Umbilical cord (tissue), 2 donors: Measurements from ENCODE around the gene ZNF605. TPM values are rescaled to one million over a fixed set of nuclear protein-coding genes. Genes with fewer than 3 reads are reported as not detected.
"Not testable (repeated sequence)": the region's sequence is repeated elsewhere in the genome, so short reads cannot be mapped to it uniquely, and the experiment has no call there.

Experiments used
- DNase-seq: peaks from one replicate; pipeline ENCODE4 v3.0.0-alpha.2; 2015; ENCODE audit warnings: low spot score
- total RNA-seq: library from RNA; depleted of rRNA; stranded (reverse); fragments of >200 nt; gene quantifications from one replicate; pipeline ENCODE4 v1.2.3, GENCODE V29; 2014; ENCODE audit warnings: low replicate concordance; ENCODE audit not compliant: insufficient read depth

The ZNF605 gene
- total RNA-seq, result 32.5 TPM

DNA sequence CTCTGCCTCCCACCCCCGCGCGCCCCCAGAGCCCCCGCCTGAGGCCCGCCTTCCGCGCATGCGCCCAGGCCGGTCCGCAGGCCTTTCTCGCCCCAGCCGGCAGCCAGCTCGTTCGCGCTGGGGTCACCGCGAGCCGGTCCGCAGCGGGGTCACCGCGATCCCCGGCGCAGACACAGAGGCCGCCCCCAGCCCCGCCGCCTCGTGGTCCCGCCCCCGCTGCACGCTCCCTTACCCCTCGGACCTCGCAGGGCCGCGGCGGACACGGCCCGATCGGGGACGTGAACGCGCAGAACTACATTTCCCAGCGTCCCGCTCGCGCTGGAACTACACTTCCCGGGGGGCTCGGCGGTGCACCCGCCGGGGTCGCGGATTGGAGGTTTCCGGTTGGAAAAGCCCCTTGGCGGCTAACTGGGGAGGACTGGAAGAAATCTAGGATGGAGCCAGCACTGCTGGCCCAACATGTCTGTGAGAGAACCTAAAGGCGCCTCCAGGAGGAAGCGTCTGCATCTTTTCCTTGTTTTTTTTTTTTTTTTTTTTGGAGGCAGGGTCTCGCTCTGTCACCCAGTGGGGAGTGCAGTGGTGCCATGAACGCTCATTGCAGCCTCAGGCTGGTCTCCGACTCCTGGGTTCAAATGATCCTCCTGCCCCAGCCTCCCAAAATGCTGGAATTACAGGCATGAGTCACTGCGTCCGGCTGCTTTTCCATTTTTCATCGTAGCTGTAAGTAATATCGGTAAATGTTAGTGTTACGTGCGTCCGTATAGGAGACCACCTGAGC, at the start of gene ZNF605:
Gene ZNF605, minus strand, starts transcription at position 296 of the 778 bp plus-strand sequence. CDS start 10,671 bp downstream, outside the sequence.
- peak; percentile 96 for DNase-seq

DNA sequence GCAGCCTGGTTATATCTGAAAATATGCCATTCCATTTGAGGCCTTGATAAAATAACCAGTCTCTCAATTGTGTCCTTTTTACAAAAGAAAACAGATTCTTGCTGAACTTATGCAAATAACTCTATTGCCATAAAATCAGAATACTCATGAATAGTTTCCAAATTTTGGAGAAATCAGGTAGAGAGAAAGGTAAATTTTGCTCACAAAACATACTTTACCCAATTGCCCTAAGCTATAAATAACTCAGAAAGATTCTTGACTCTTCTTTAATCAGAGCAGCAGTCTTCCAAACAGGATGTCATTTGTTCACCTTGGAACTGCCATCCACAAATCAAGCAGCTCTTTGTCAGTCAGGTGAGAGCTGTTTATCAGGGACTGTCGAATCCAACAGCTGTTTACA, 42.6 kb upstream of the ZNF605 start:
- no peak for DNase-seq

DNA sequence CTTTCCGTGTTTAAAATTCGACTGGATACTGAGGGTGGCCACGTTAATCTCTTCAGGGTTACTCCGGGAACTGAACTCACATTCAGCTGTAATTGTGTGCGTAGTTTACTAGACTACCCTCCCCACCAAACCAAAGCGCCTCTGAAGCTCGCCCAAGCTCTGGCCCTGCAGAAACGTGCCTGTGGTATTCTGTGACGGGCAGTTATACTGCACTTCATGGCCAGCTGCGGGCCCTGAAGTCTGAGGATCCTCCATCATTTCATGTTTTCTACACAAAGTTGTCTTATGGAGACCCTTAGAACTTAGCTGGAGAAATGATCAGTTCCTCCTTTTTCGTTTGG, 30.7 kb upstream of the ZNF605 start:
- DNase-seq, result no peak

DNA sequence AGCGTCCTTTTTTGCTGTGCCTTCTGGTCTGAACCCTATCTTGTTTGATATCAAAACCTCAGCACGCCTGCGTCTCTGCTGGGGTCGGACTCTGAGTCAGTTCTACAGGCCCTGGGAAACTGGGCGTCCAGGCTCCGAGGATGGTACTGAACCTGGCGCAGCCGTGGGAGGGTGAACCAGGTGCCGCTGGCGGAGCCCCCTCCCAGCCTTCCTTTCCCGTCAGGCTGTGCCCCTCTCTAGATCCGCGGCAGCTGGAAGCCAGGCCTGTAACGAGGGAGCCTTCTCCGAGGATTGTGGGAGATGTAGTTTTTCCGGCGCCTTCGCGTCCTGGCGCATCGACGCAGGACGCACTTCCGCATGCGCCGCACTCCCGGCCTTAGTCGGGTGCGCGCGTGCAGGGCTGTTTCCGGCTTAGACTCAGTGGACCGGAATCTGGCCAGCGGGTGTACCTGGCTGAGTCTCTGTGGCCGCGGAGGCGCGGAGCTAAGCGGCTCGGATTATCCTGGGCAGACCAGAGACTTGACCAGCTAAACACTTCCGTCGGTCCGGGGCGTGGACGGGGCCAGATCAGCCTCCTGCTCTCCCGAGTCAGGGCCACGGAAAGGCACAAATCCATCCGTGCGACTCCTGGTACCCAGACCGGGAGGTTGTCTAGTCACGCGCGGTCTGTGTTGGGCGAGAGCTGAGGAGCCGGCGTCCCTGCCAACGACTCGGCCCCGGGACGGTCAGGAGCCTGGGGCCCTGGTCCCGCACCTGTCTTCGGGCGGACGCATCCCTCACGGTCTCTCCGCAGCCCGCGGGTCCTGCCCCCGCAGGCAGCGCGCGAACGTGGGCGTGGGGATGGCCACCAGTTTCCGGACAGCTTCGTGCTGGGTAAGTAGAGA, 30.1 kb upstream of the ZNF605 start, which contains the start of gene ZNF26:
Gene ZNF26, plus strand, starts transcription at position 367 of the 884 bp plus-strand sequence. Its CDS starts 474 bp downstream, at position 841.
- peak; percentile 98 for DNase-seq

DNA sequence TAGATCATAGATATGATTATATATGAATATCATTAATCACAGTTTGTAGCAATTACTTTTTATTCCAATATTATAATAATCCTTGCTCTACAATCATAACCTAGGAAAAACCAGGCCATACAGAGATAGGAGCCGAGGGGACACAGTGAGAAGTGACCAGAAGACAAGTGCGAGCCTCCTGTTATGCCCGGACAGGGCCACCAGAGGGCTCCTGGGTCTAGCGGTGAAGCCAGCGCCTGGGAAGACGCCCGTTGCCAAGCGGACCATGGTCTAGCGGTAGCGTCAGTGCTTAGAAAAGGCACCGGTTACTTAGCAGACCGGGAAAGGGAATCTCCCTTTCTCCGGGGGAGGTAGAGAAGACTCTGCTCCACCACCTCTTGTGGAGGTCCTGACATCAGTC, 20.8 kb upstream of the ZNF605 start:
- DNase-seq, result not testable (repeated sequence)

DNA sequence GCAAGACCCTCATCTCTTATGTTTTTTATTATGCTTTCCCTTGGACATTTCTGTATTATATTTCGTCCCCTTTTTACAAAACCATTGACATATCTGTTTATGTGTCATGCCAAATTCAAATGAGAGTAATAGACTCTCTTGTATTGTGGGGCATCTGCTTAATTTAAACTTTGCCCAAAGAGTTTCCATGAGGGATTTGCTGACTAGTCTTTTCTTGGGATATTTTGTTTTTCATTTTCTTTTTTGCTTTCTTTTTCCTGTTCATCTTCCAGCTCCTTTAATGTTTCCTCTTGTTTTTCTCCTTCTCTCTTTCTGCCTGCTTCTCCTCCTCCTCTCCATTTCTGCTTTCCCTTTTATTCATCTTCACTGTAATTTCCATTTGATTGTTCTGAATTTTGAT, 16.3 kb upstream of the ZNF605 start:
- no peak for DNase-seq

DNA sequence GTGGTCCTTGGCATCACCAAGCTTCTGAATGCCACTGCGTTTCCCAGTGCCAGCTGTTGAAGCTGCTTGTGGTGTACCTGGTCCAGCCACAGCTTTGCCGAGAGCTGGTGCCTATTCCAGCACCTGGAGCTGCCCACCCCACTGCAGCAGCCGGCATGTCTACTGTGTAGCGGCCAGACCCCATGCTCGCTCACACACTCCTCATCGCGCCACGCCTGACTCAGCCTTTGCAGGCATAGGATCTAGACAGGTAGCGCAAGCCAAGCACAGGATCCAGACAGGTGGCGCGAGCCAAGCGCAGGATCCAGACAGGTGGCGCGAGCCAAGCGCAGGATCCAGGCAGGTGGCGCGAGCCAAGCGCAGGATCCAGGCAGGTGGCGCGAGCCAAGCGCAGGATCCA, 11.6 kb upstream of the ZNF605 start:
- DNase-seq, result no peak

DNA sequence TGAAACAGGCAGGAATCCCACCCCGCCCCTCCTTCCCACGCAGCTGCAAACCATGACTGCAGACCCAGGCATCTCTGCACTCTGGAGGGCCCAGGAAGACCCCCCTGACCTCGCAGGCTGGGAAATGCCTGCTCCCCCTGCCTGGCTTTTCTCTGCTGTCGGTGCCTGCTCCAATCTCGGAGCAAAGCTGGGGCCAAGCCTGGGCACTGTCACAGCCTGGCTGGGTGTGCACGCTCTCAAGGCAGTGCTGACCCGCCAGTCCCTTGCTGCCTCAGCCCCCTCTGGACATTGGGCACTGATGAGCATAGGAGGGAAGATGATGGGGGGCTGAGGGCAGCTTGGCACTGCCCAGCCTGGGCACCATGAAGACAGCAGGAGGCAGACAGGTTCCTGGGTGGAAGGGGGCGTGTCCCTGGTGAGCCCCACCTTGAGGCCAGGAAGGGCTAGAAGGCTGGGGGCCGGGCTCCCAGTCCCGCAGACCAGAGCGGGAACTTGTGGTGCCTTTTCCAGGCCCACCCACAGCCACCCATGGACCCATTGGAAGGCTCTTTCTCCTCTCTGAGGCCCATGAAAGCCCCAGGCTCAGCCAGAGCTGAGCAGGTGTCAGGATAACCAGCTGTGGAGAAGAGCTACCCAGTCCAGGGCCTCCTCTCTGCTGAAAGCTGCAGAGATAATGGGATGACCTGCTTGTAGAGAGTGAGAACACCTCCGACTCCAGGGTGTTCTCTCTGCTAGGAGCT, 10.7 kb upstream of the ZNF605 start:
- no peak for DNase-seq

DNA sequence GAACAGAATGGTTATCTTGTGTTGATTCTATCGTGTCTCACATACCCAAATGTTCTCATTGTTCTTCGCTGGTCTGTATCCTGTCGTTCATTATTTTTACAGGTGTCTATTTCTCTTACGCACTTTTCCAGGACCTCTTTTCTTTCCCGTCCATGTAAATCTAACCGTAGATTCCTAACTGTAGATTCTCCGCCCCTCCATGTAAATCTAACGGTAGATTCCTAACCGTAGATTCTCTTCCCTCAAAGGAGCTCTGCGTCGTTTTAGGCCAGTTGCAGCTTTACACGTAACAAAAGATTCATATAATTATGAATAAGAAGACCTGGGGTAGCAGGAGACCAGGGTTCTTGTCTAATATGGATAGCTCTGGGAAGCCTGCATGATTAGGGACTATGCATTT, 9.7 kb upstream of the ZNF605 start:
- no peak for DNase-seq

DNA sequence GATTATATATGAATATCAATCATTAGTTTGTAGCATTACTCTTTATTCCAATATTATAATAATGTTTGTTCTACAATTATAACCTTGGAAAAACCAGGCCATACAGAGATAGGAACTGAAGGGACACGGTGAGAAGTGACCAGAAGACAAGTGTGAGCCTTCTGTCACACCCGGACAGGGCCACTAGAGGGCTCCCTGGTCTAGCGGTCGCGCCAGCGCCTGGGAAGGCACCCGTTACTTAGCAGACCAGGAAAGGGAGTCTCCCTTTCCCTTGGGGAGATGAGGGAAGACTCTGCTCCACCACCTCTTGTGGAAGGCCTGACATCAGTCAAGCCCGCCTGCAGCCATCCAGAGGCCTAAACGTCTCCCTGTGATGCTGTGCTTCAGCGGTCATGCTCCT, 7.8 kb upstream of the ZNF605 start:
- not testable (repeated sequence) for DNase-seq

DNA sequence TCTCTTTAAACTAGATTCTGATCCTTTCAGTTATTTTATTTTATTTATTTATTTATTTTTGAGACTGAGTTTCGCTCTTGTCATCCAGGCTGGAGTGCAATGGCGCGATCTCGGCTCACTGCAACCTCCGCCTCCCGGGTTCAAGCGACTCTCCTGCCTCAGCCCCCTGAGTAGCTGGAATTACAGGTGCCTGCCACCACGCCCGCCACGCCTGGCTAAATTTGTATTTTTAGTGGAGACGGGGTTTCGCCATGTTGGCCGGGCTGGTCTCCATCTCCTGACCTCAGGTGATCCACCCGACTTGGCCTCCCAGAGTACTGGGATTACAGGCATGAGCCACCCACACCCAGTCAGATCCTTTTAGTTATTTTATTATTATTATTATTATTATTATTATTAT, 5.7 kb upstream of the ZNF605 start:
- DNase-seq, result not testable (repeated sequence)

DNA sequence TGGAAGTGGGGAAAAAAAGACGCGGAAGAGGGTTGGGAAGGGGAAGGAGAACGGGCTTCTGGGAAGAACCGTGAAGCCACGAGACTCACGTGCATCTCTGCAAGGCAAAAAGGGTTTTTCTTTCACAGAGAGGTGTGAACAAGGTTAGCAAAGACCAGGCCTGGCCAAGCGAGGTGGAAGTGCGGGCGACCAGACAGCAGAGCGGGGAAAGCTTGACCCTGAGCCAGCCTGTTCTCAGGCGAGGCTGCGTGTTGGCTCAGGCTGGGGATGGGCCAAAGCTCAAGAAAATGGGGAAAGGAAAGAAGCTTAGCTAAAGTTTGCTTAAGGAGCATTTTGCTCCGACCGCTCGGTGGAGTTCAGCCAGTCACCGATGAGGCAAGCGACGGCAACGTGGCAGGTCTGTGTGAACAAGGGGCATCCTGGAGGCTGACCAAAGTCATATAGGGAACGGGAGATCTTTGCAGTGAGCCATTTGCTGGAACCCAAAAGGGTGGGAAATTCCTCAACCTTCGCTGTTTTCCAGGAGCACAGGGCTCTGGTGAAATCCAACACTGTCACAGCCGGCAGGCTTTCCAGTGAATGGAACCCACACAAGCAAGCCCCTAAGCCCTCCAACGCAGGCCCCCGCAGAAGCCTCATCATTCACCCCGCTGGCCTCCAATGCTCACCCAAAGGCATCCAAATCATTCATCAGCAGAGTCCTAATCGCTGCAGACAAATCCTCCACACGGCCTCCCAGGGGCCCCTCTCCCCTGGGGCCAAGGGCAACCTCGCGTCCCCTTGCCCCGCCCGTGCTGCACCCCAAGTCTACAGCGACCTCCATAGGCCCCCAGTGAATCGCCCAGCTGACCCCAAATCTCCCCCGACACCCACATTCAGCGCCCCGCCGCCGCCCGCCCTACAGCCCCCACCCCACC, 754 bp downstream of the ZNF605 start:
- DNase-seq, result peak; percentile 78

DNA sequence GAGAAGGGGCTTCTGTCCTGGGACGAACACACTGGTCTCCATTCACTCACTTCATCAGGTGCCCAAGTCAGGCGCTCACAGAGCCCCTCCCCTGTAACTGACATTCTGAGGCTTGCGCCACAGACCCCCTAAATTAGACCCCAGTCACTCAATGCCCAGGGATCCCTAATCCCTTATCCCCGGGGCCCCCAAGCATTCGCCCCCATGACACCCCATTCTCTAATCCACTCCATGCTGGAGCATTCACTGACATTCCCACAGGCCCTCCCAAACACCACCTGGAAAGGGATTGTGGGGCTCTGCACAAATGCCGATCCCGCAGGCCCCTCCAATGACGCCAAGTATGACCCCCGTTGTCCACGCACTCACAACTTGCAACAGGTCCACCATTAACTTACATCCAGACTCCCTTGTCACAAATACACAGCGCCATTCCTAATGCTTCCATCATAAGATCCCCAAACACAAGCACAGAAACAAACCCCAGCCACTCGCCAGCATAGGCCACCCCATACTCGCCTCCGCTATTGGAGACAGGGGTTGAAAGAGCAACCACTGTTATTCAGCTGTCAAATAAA, 1.5 kb downstream of the ZNF605 start:
- no peak for DNase-seq

DNA sequence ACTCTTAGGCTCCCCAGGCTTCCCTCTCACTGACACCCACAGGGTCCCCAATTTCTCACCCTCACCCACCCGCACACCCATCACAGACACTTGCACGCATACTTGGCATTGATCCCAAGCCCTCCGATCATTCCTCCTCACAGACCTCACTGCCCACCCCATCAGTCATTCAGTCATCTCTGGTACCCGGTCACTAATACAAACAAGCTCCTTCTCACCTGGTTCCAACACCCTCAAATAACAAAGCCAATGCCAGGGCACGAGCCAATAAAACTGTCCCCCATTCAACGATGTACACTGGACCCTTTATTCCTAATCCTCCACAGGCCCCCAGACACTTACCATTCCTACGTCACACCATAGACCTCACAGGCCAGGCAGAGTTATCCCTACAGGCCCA, 2.3 kb downstream of the ZNF605 start:
- DNase-seq, result no peak

DNA sequence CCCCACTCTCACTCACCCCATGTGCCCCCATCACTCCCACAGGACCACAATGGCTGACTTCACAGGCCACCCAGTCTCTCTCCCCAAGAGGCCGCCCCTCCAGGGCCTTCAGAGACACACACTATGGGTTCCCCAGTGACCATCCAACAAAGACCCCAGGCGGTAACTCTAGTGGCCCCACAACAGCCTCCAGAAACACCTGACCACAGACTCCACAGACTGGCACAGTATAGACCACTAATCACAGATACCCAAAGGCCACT, 3.0 kb downstream of the ZNF605 start:
- no peak for DNase-seq

DNA sequence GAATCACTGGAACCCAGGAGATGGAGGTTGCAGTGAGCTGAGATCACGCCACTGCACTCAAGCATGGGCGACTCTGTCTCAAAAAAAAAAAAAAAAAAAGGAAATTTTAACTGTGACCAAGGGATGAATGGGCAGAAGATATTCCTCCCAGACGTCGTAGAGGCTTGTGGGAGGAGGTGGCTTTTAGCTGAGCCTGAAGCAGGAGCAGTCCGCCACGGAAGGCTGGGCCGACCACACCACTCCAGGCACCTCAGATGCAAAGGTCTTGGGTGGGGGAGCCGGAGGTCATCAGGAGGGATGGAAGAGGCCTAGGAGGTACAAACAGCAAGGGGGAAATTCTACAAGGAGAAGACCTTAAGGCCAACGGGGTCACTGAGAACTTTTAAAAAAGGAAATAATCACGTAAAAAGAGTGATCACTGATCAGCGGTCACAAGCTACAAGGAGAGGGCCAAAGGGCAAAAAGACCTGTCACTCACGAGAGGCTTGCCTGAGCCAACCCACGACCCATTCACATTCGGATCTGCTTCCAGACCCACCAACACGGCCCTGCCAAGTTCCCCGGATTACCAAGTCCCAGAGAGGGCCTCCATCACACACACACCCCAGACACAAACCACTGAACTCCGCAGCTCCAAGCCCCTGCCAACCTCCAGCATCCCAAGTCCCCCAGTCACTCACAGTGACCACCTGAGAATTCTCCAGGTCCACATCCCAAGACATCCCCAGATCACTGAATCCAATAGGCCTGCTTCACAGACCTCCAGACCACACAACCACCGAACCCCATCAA, 3.5 kb downstream of the ZNF605 start:
- DNase-seq, result no peak

DNA sequence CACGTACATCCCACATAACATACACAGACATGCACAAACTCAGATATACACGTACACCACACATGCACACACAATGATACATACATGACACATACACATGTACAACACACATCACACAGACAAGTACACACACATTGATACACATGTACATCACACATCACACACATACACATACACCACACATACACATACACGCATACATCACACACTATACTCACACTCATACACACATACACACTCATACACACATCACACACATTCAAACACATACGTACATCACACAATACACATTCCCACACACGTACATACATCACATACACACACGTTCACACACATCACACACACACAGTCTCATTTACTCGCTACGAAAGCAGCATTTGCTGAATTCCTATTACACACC, 4.5 kb downstream of the ZNF605 start:
- no peak for DNase-seq

DNA sequence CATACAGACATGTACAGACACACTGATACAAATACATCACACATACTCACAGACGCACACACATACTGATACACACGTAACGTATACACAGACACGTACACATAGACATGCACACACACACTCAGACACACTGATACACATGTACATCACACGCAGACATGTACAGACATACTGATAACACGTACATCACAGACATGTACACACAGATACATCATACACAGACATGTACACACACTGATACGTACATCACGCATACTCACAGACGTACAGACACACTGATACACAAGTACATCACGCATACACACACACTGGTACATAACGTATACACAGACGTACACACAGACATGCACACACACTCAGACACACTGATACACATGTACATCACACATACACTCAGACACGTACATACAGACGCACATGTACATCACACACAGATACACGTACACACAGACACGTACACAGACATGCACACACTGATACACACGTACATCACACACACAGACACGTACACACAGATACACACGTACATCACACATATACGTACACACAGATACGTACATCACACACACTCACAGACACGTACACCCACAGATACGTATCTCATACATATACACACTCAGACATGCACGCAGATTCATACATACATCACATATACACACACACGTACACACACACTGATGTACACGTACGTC, 5.1 kb downstream of the ZNF605 start:
- no peak for DNase-seq
